GM12874 (cell line): ENCODE results near the gene ADCY10.

Source experiments
- CTCF ChIP-seq: IDR thresholded peaks from 2 replicates; pipeline ENCODE4 v1.5.1; 2011; ENCODE audit warnings: low read depth, mild to moderate bottlenecking, control low read depth, low read length, moderate library complexity; ENCODE audit not compliant: insufficient read depth

The ADCY10 gene

GRCh38 chr1:167800251-167800650 is 113.7 kb downstream of the ADCY10 start:
- no peak for TF ChIP-seq CTCF

GRCh38 chr1:167799747-167800146 is 114.2 kb downstream of the ADCY10 start:
- no peak for TF ChIP-seq CTCF

- TF ChIP-seq CTCF, result no peak
Measured at GRCh38 chr1:167798952-167799351, 115.0 kb downstream of the ADCY10 start.

- no peak for TF ChIP-seq CTCF
Measured at GRCh38 chr1:167797015-167797414, 116.9 kb downstream of the ADCY10 start.

- TF ChIP-seq CTCF, result no peak
Measured at GRCh38 chr1:167795810-167796740, 117.9 kb downstream of the ADCY10 start.

GRCh38 chr1:167794043-167794442 is 119.9 kb downstream of the ADCY10 start:
- TF ChIP-seq CTCF, result no peak

GRCh38 chr1:167792188-167792565 is 121.8 kb downstream of the ADCY10 start:
- TF ChIP-seq CTCF, result no peak
